ENCODE results near the gene ADPRHL1. TPM values are rescaled to one million over a fixed set of nuclear protein-coding genes. Genes with fewer than 3 reads are reported as not detected.
A peak's percentile ranks its signal among the peaks of the same experiment; 100 is the strongest.

The ADPRHL1 gene
- total RNA-seq, 1 donor from 2014 or later = 2.6 TPM

DNA sequence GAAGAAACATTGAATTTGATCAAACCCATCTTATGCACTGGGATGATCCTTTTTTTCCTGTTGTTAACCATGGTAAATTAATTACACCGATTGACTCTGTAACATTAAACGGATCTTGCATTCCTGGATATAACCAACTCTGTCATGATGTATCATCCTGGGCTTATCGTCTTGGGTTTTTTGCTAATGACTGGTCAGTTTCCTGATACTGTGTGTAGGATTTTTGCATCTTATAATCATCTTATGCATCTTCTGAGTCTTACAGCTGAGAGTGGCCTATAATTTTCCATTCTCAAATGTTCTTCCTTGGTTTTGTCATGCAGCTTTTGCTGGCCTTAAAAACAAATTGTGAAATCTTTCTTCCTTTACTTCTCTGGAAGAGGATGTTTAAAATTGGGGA is 24.4 kb upstream of the ADPRHL1 start:
- TF ChIP-seq, protein P1, sequence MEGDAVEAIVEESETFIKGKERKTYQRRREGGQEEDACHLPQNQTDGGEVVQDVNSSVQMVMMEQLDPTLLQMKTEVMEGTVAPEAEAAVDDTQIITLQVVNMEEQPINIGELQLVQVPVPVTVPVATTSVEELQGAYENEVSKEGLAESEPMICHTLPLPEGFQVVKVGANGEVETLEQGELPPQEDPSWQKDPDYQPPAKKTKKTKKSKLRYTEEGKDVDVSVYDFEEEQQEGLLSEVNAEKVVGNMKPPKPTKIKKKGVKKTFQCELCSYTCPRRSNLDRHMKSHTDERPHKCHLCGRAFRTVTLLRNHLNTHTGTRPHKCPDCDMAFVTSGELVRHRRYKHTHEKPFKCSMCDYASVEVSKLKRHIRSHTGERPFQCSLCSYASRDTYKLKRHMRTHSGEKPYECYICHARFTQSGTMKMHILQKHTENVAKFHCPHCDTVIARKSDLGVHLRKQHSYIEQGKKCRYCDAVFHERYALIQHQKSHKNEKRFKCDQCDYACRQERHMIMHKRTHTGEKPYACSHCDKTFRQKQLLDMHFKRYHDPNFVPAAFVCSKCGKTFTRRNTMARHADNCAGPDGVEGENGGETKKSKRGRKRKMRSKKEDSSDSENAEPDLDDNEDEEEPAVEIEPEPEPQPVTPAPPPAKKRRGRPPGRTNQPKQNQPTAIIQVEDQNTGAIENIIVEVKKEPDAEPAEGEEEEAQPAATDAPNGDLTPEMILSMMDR (IDR thresholded peaks at IDR 0.05) = no peak
- Mint-ChIP-seq H3K27ac (ENCODE audit: unreplicated experiment) (no peak overlapping the region), H3K4me3 (ENCODE audit: unreplicated experiment) (no peak overlapping the region), H3K4me1 (ENCODE audit: unreplicated experiment) (no peaks in the 10 kb centered on the region), H3K27me3 (ENCODE audit: unreplicated experiment) (no peaks in the 10 kb centered on the region), H3K9me3 (ENCODE audit: unreplicated experiment) (peaks cover 8% of the 10 kb centered on the region), H3K36me3 (ENCODE audit: unreplicated experiment) (peaks cover 57% of the 10 kb centered on the region)
- no peak for DNase-seq (ENCODE audit: extremely low spot score, unreplicated experiment)

DNA sequence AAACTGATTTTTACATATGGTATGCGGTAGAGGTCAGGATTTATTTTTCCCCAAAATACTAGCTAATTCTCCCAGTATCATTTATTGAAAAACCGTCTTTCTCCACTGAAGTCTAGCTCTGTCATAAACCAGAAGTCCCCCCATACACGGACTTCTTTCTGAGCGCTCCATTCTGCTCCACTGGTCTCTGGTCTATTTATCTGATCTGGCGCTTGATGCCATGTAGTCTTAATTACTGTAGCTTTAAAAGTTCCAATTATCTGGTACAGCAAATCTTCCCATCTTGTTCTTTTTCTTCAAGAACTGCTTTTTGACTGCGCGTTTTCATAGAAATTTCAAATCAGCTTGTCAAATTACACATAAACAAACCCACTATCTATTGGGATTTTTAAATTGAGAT is 23.5 kb upstream of the ADPRHL1 start:
- Mint-ChIP-seq H3K9me3 (ENCODE audit: unreplicated experiment) (peaks cover 8% of the 10 kb centered on the region), H3K4me1 (ENCODE audit: unreplicated experiment) (no peaks in the 10 kb centered on the region), H3K27me3 (ENCODE audit: unreplicated experiment) (no peaks in the 10 kb centered on the region), H3K27ac (ENCODE audit: unreplicated experiment) (no peak overlapping the region), H3K36me3 (ENCODE audit: unreplicated experiment) (peaks cover 61% of the 10 kb centered on the region), H3K4me3 (ENCODE audit: unreplicated experiment) (no peak overlapping the region)
- TF ChIP-seq, protein P1 (IDR thresholded peaks at IDR 0.05) = no peak
- DNase-seq (ENCODE audit: extremely low spot score, unreplicated experiment) = no peak

DNA sequence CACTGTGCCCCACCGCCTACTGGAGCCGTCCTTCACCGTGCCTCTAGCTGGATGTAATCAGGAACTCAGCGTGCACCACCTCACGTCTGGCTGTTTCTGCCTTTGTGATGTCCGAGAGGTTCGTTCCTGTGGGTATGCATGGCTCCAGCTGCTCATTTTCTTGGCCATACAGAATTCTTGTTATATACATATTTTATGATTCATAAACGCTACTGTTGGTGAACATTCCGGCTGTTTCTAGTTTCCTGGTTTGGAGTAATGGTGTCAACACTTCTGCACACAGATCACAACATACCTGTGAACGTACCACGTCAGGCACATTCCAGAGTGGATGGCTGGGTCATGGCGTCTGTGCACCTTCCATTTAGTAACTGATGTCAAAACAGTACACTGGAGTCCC is 22.6 kb upstream of the ADPRHL1 start:
- Mint-ChIP-seq H3K4me3 (ENCODE audit: unreplicated experiment) (no peak overlapping the region), H3K36me3 (ENCODE audit: unreplicated experiment) (peaks cover 66% of the 10 kb centered on the region), H3K9me3 (ENCODE audit: unreplicated experiment) (peaks cover 8% of the 10 kb centered on the region), H3K27me3 (ENCODE audit: unreplicated experiment) (no peaks in the 10 kb centered on the region), H3K4me1 (ENCODE audit: unreplicated experiment) (no peaks in the 10 kb centered on the region), H3K27ac (ENCODE audit: unreplicated experiment) (no peak overlapping the region)
- DNase-seq (ENCODE audit: extremely low spot score, unreplicated experiment) = no peak
- TF ChIP-seq, protein P1 (IDR thresholded peaks at IDR 0.05) = no peak

DNA sequence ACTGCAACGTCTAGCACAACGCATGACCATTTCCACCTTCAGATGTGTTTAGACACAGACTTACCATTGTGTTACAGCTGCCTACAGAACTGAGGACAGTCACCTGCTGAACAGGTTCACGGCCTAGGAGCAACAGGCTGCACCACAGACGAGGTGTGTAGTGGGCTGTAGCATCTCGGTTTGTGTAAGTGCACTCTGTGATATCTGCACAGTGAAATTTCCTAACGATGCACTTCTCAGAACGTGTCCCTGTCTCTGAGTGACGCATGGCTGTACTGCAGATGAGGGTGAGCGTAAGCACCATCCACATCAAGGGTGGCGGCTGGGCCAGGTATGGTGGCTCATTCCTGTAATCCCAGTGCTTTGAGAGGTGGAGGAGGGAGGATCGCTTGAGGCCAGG is 22.0 kb upstream of the ADPRHL1 start:
- Mint-ChIP-seq H3K4me1 (ENCODE audit: unreplicated experiment) (no peaks in the 10 kb centered on the region), H3K27ac (ENCODE audit: unreplicated experiment) (no peak overlapping the region), H3K36me3 (ENCODE audit: unreplicated experiment) (peaks cover 66% of the 10 kb centered on the region), H3K27me3 (ENCODE audit: unreplicated experiment) (no peaks in the 10 kb centered on the region), H3K9me3 (ENCODE audit: unreplicated experiment) (peaks cover 8% of the 10 kb centered on the region), H3K4me3 (ENCODE audit: unreplicated experiment) (no peak overlapping the region)
- DNase-seq (ENCODE audit: extremely low spot score, unreplicated experiment) = no peak
- TF ChIP-seq, protein P1 (IDR thresholded peaks at IDR 0.05) = no peak

DNA sequence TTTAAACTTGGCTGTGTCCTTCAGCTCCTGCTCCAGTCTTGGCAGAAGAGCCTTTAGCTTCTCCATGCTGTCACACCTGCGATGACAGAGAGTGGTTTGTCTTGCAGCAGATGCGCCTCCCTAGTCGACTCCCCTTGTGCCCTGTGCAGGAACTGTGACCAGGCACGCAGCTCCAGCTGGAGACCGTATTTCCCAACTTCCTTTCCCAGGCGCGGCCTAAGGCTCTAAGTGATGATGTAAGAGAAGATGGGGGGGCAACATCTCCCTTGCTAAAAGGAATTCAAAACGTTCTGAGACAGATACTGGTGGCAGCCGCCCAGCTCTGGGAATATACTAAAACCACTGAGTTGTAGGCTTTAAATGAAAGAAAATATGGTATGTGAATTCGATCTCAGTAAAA is 20.9 kb upstream of the ADPRHL1 start:
- no peaks in the 10 kb centered on the region for H3K27me3 Mint-ChIP-seq (ENCODE audit: unreplicated experiment)
- TF ChIP-seq, protein P1 (IDR thresholded peaks at IDR 0.05) = no peak
- H3K9me3 Mint-ChIP-seq (ENCODE audit: unreplicated experiment) = peaks cover 8% of the 10 kb centered on the region
- H3K4me3 Mint-ChIP-seq (ENCODE audit: unreplicated experiment) = no peak overlapping the region
- H3K4me1 Mint-ChIP-seq (ENCODE audit: unreplicated experiment) = no peaks in the 10 kb centered on the region
- no peak overlapping the region for H3K27ac Mint-ChIP-seq (ENCODE audit: unreplicated experiment)
- peak; percentile 77 for DNase-seq (ENCODE audit: extremely low spot score, unreplicated experiment)
- H3K36me3 Mint-ChIP-seq (ENCODE audit: unreplicated experiment) = peaks cover 61% of the 10 kb centered on the region
